Measurements from ENCODE around the gene PRKD2.

DNA sequence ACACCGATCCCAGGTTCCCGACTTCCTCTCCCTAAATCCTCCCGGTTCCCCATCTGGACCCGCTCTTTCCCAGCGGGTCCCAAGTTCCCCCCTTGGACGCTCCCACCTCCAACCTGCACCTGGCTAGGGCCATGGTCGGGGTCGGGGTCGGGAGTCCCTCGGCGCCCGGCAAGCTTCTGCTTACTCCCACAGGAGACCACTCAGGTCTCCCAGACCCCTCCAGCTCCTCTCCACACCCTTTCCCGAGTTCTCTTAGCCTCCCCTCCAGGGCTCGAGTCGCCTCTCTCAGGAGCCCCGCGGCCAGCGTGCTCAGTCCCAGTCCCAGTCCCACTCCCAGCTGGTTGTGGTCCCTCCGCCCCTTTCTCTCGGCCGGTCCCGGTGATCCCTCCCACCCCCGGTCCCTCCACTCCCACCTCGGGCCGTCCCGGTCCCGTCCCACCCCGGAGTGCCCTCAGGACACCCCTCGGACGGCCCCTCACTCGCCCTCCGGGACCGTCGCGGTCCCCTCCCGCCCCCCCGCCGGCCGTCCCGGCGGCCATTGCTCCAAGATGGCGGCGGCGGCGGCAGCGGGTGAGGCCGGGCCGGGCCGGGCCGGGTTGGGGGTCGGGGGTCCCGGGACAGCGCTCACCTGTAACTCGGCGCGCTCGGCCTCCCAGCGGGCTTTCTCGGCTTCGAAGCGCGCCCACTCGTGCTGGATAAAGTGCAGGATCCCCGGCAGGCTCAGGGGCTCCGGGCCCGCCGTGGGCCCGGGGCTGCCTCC lies 28.8 kb upstream of the PRKD2 start, which contains the start of gene FKRP:
- TF ChIP-seq, protein P1, sequence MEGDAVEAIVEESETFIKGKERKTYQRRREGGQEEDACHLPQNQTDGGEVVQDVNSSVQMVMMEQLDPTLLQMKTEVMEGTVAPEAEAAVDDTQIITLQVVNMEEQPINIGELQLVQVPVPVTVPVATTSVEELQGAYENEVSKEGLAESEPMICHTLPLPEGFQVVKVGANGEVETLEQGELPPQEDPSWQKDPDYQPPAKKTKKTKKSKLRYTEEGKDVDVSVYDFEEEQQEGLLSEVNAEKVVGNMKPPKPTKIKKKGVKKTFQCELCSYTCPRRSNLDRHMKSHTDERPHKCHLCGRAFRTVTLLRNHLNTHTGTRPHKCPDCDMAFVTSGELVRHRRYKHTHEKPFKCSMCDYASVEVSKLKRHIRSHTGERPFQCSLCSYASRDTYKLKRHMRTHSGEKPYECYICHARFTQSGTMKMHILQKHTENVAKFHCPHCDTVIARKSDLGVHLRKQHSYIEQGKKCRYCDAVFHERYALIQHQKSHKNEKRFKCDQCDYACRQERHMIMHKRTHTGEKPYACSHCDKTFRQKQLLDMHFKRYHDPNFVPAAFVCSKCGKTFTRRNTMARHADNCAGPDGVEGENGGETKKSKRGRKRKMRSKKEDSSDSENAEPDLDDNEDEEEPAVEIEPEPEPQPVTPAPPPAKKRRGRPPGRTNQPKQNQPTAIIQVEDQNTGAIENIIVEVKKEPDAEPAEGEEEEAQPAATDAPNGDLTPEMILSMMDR (conservative IDR thresholded peaks at IDR 0.05; ENCODE audit: low read depth, low read length): no peak
- TF ChIP-seq EZH2 (IDR thresholded peaks at IDR 0.05; ENCODE audit: borderline replicate concordance, low read depth, low read length, poor library complexity, severe bottlenecking): no peak

Measured in A673 (cell line).